T-cell (primary cell): ENCODE results near the gene LCE3D. TPM values are rescaled to one million over a fixed set of nuclear protein-coding genes. Genes with fewer than 3 reads are reported as not detected.
A peak's percentile ranks its signal among the peaks of the same experiment; 100 is the strongest.

Source experiments
- ATAC-seq, 4 experiments: fragments of 200-7000 bp in 3 of 4; fragments of 150-1000 bp in 1 of 4; cut with Tn5 transposase; replicated peaks in 1 of 4; 1 replicate in 3 of 4; 2 replicates in 1 of 4; pipeline ENCODE4 v1.10.0; 2021; ENCODE audit warnings: moderate library complexity in 3 of 4, mild to moderate bottlenecking in 2 of 4, moderate number of reproducible peaks in 1 of 4
- CTCF ChIA-PET, 2 donors: fragments of 300-600 bp; sonication (Branson Sonifier 250); formaldehyde crosslinking; loops; one replicate each; lab custom pipeline; 2022; ENCODE audit warnings: antibody characterized with exemption in 2 of 2; lab: Charles Lee
- POLR2A ChIA-PET, 2 donors: fragments of 300-600 bp; sonication (Branson Sonifier 250); formaldehyde crosslinking; loops; one replicate each; lab custom pipeline; 2022; ENCODE audit warnings: antibody characterized with exemption in 2 of 2; lab: Charles Lee
- DNase-seq, 35 experiments: peaks; one replicate each; pipeline versions ENCODE4 v3.0.0 to v3.0.0-alpha.2; 2013 to 2023
- H3K27ac ChIP-seq: one replicate; pipeline ENCODE4 v1.5.1; 2013; ENCODE audit warnings: low read length
- H3K27me3 ChIP-seq, 2 experiments: replicated peaks in 1 of 2; 1 replicate in 1 of 2; 2 replicates in 1 of 2; pipeline versions ENCODE4 v1.6.1 to v1.7.0; 2013; ENCODE audit warnings: low read length in 1 of 2, mixed read lengths in 1 of 2; ENCODE audit not compliant: control insufficient read depth in 2 of 2, insufficient read depth in 2 of 2; ENCODE audit errors: extremely low read depth in 1 of 2
- H3K36me3 ChIP-seq, 2 donors: 1 replicate in 1 of 2; 2 replicates in 1 of 2; pipeline versions ENCODE4 v1.6.1 to v1.7.0; 2013; ENCODE audit warnings: low read length in 1 of 2; ENCODE audit not compliant: control insufficient read depth in 2 of 2, insufficient read depth in 1 of 2; ENCODE audit errors: extremely low read depth in 1 of 2
- H3K4me1 ChIP-seq, 2 experiments: 1 replicate in 1 of 2; 2 replicates in 1 of 2; pipeline versions ENCODE4 v1.6.1 to v1.7.0; 2013; ENCODE audit warnings: low read length in 2 of 2, mixed read lengths in 1 of 2; ENCODE audit not compliant: insufficient read depth in 2 of 2, control insufficient read depth in 1 of 2; ENCODE audit errors: extremely low read depth in 1 of 2
- H3K4me3 ChIP-seq, 2 donors: 1 replicate in 1 of 2; 2 replicates in 1 of 2; pipeline versions ENCODE4 v1.5.1 to v1.7.0; 2013; ENCODE audit warnings: mild to moderate bottlenecking in 2 of 2, low read length in 1 of 2, moderate library complexity in 1 of 2; ENCODE audit not compliant: control insufficient read depth in 1 of 2; ENCODE audit errors: extremely low read depth in 1 of 2
- H3K9me3 ChIP-seq: 2 replicates; pipeline ENCODE4 v1.7.0; 2013
- H3K27ac Mint-ChIP-seq, 2 donors: one replicate each; pipeline ENCODE4 v1.8.0; 2020 to 2021; ENCODE audit warnings: mild to moderate bottlenecking in 2 of 2, mixed read lengths in 2 of 2
- H3K27me3 Mint-ChIP-seq, 2 donors: one replicate each; pipeline ENCODE4 v1.8.0; 2021 to 2022; ENCODE audit warnings: mixed read lengths in 2 of 2
- H3K36me3 Mint-ChIP-seq: one replicate; pipeline ENCODE4 v1.8.0; 2021; ENCODE audit warnings: mixed read lengths
- H3K4me1 Mint-ChIP-seq, 3 donors: one replicate each; pipeline ENCODE4 v1.8.0; 2020 to 2022; ENCODE audit warnings: mixed read lengths in 3 of 3, mild to moderate bottlenecking in 1 of 3
- H3K4me3 Mint-ChIP-seq, 3 donors: one replicate each; pipeline ENCODE4 v1.8.0; 2020 to 2022; ENCODE audit warnings: mild to moderate bottlenecking in 3 of 3, mixed read lengths in 3 of 3, moderate library complexity in 3 of 3
- H3K9me3 Mint-ChIP-seq, 3 donors: one replicate each; pipeline ENCODE4 v1.8.0; 2020 to 2022; ENCODE audit warnings: mixed read lengths in 3 of 3
- WGBS: methylation state at CpG from one replicate; pipeline ENCODE4 v1.1.5; 2013; ENCODE audit warnings: missing lambda C conversion rate; ENCODE audit not compliant: insufficient coverage; 5-methylcytosine and 5-hydroxymethylcytosine counted together
- total RNA-seq, 35 experiments: library from RNA in 6 of 35; stranded (reverse) in 6 of 35; fragments of 120-200 nt in 1 of 35; gene quantifications; one replicate each; pipeline versions ENCODE4 v1.2.1 to v1.2.4 and lab custom pipeline; 2013 to 2026

The LCE3D gene
- not detected for total RNA-seq
- total RNA-seq (2013) = not detected
- total RNA-seq (lab: John Stamatoyannopoulos, UW) = 0 to 0.09 (median 0) reads per million in 29 experiments

GRCh38 chr1:152580433-152580832 is at the start of gene LCE3D:
TSS of gene LCE3D (minus strand) at chr1:152580516. CDS start at chr1:152579936, 580 bp downstream.
- Histone ChIP-seq H3K4me3 (no peak within 1 kb of the TSS), H3K4me1 (no peaks in the 10 kb centered on the region), H3K27ac (no peak within 1 kb of the TSS), H3K9me3 (no peaks in the 10 kb centered on the region), H3K36me3 (no peaks in the 10 kb centered on the region), H3K27me3 (peaks cover 0 to 15% of the 10 kb centered on the region in 2 experiments)
- CTCF ChIA-PET = no interaction called here
- WGBS = 65% methylated on average over 2 of the region's 4 CpGs
- ATAC-seq (no peak), DNase-seq (no peak)
- Mint-ChIP-seq H3K27ac (no peak within 1 kb of the TSS), H3K27me3 (peaks cover 16 to 18% of the 10 kb centered on the region in 2 donors), H3K4me1 (no peaks in the 10 kb centered on the region), H3K4me3 (no peak within 1 kb of the TSS), H3K9me3 (peaks cover 0 to 4% (median 0%) of the 10 kb centered on the region in 3 donors), H3K36me3 (no peaks in the 10 kb centered on the region)
- POLR2A ChIA-PET = no interaction called here

GRCh38 chr1:152626744-152627143 is 46.4 kb upstream of the LCE3D start:
- H3K27ac Mint-ChIP-seq = no peak overlapping the region
- ATAC-seq (no peak), DNase-seq (no peak)
- ChIA-PET CTCF (no interaction called here), POLR2A (no interaction called here)
- H3K27me3 ChIP-seq = peaks cover 0 to 42% of the 10 kb centered on the region in 2 experiments
- H3K27ac ChIP-seq = no peak overlapping the region
- H3K36me3 Mint-ChIP-seq = no peaks in the 10 kb centered on the region
- no peaks in the 10 kb centered on the region for H3K36me3 ChIP-seq
- WGBS = no CpG with 5 or more reads among the region's 1 CpG
- peaks cover 41 to 43% of the 10 kb centered on the region in 2 donors for H3K27me3 Mint-ChIP-seq
- no peaks in the 10 kb centered on the region for H3K9me3 Mint-ChIP-seq
- peaks cover 0 to 5% (median 4%) of the 10 kb centered on the region in 3 donors for H3K4me1 Mint-ChIP-seq
- H3K9me3 ChIP-seq = no peaks in the 10 kb centered on the region
- H3K4me3 Mint-ChIP-seq = no peak overlapping the region
- no peaks in the 10 kb centered on the region for H3K4me1 ChIP-seq
- H3K4me3 ChIP-seq = no peak overlapping the region

- Mint-ChIP-seq H3K9me3 (peaks cover 5 to 11% (median 9%) of the 10 kb centered on the region in 3 donors), H3K27ac (no peak overlapping the region), H3K36me3 (no peaks in the 10 kb centered on the region), H3K4me1 (peaks cover 0 to 5% (median 4%) of the 10 kb centered on the region in 3 donors), H3K27me3 (peaks cover 30 to 31% of the 10 kb centered on the region in 2 donors), H3K4me3 (no peak overlapping the region)
- Histone ChIP-seq H3K4me3 (no peak overlapping the region), H3K27ac (no peak overlapping the region), H3K9me3 (no peaks in the 10 kb centered on the region), H3K36me3 (no peaks in the 10 kb centered on the region), H3K27me3 (peaks cover 0 to 28% of the 10 kb centered on the region in 2 experiments), H3K4me1 (no peaks in the 10 kb centered on the region)
- ATAC-seq = no peak
- CTCF ChIA-PET = no interaction called here
- 28% methylated on average over 17 of the region's 29 CpGs for WGBS
- POLR2A ChIA-PET = no interaction called here
- DNase-seq = peak in 4 of 35 experiments; percentile 0 to 5 (median 2)
Observed at GRCh38 chr1:152623203-152623844, 43.0 kb upstream of the LCE3D start.

- ChIA-PET POLR2A (no interaction called here), CTCF (no interaction called here)
- Mint-ChIP-seq H3K27me3 (peaks cover 26 to 30% of the 10 kb centered on the region in 2 donors), H3K9me3 (peaks cover 6 to 12% (median 9%) of the 10 kb centered on the region in 3 donors), H3K4me3 (no peak within 1 kb of the TSS), H3K4me1 (peaks cover 0 to 5% (median 4%) of the 10 kb centered on the region in 3 donors), H3K36me3 (no peaks in the 10 kb centered on the region), H3K27ac (no peak within 1 kb of the TSS)
- no peak for DNase-seq
- 29% methylated on average over 9 of the region's 10 CpGs for WGBS
- Histone ChIP-seq H3K27ac (no peak within 1 kb of the TSS), H3K27me3 (peaks cover 0 to 25% of the 10 kb centered on the region in 2 experiments), H3K36me3 (no peaks in the 10 kb centered on the region), H3K9me3 (no peaks in the 10 kb centered on the region), H3K4me1 (no peaks in the 10 kb centered on the region), H3K4me3 (no peak within 1 kb of the TSS)
- ATAC-seq = no peak
Observed at GRCh38 chr1:152622803-152623202, 42.5 kb upstream of the LCE3D start, which contains the start of gene LCE3A. TSS of gene LCE3A (minus strand) at chr1:152623103. CDS start at chr1:152623103, 0 bp downstream.

DNA sequence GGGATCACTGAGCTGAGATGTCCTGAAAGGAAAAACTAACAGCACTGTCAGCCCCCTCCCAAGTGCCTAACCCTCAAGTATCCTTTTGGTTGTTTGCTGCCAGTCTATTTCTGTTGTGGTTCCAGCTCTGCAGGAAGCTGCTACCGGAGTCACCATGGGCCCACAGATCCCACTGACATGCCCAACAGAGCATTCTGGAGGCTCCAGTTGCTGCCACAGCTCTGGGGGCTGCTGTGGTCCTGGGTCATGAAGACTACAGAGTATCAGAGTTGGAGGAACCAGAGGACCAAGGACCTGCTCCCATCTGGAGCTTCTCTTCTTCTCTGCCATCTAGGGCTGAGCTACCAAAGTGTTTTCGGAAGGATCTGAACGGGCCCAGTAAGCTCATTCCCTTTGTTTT is 41.7 kb upstream of the LCE3D start:
- peaks cover 6 to 12% (median 9%) of the 10 kb centered on the region in 3 donors for H3K9me3 Mint-ChIP-seq
- no peaks in the 10 kb centered on the region for H3K36me3 Mint-ChIP-seq
- 72% methylated on average over 3 of the region's 3 CpGs for WGBS
- Histone ChIP-seq H3K36me3 (no peaks in the 10 kb centered on the region), H3K4me3 (no peak overlapping the region), H3K27ac (no peak overlapping the region), H3K4me1 (no peaks in the 10 kb centered on the region), H3K9me3 (no peaks in the 10 kb centered on the region), H3K27me3 (peaks cover 0 to 25% of the 10 kb centered on the region in 2 experiments)
- DNase-seq (no peak), ATAC-seq (no peak)
- H3K27me3 Mint-ChIP-seq = peaks cover 19 to 26% of the 10 kb centered on the region in 2 donors
- no peak overlapping the region for H3K27ac Mint-ChIP-seq
- H3K4me1 Mint-ChIP-seq = peaks cover 0 to 5% (median 4%) of the 10 kb centered on the region in 3 donors
- CTCF ChIA-PET = interaction anchor here in 1 of 2 donors (0.7 kb wide), 1 partner anchor 22 kb away, joined by 3 read pairs; no protein-coding TSS in a partner anchor
- POLR2A ChIA-PET = no interaction called here
- no peak overlapping the region for H3K4me3 Mint-ChIP-seq

DNA sequence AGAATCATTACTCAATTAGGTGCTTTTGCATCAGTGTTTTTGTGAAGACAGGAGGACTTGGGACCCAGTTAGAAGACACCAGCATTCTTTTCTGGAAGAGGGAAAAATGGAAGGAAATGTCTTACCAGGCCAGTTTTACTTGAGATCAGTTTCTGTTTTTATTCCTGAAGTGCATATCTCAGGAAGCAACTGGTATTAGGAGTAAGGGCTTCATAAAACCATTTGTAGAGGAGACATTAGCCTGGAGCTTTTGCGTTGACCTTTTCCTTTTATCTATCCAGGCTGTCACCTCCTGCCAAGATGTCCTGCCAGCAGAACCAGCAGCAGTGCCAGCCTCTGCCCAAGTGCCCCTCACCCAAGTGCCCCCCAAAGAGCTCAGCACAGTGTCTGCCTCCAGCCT is 33.2 kb upstream of the LCE3D start, which contains the start of gene LCE3B:
Gene LCE3B, plus strand, starts transcription at position 301 of the 400 bp plus-strand sequence. Its CDS starts 0 bp downstream, at position 301.
- no peak for DNase-seq
- no peak within 1 kb of the TSS for H3K27ac ChIP-seq
- H3K36me3 ChIP-seq = no peaks in the 10 kb centered on the region
- H3K27me3 ChIP-seq = no peaks in the 10 kb centered on the region
- H3K36me3 Mint-ChIP-seq = no peaks in the 10 kb centered on the region
- POLR2A ChIA-PET = no interaction called here
- H3K27ac Mint-ChIP-seq = no peak within 1 kb of the TSS
- H3K4me1 ChIP-seq = no peaks in the 10 kb centered on the region
- CTCF ChIA-PET = no interaction called here
- no peak within 1 kb of the TSS for H3K4me3 ChIP-seq
- ATAC-seq = no peak
- no peaks in the 10 kb centered on the region for H3K4me1 Mint-ChIP-seq
- WGBS = no CpG with 5 or more reads among the region's 1 CpG
- peaks cover 2 to 7% (median 3%) of the 10 kb centered on the region in 3 donors for H3K9me3 Mint-ChIP-seq
- H3K9me3 ChIP-seq = no peaks in the 10 kb centered on the region
- H3K27me3 Mint-ChIP-seq = peaks cover 0 to 52% of the 10 kb centered on the region in 2 donors
- no peak within 1 kb of the TSS for H3K4me3 Mint-ChIP-seq
